ENCODE measurements around the gene CNTFR.
A peak's percentile ranks its signal among the peaks of the same experiment; 100 is the strongest.

Gene CNTFR

GRCh38 chr9:34521406-34522045 lies 68.0 kb downstream of the CNTFR start:
- DNase-seq, result no peak

DNA sequence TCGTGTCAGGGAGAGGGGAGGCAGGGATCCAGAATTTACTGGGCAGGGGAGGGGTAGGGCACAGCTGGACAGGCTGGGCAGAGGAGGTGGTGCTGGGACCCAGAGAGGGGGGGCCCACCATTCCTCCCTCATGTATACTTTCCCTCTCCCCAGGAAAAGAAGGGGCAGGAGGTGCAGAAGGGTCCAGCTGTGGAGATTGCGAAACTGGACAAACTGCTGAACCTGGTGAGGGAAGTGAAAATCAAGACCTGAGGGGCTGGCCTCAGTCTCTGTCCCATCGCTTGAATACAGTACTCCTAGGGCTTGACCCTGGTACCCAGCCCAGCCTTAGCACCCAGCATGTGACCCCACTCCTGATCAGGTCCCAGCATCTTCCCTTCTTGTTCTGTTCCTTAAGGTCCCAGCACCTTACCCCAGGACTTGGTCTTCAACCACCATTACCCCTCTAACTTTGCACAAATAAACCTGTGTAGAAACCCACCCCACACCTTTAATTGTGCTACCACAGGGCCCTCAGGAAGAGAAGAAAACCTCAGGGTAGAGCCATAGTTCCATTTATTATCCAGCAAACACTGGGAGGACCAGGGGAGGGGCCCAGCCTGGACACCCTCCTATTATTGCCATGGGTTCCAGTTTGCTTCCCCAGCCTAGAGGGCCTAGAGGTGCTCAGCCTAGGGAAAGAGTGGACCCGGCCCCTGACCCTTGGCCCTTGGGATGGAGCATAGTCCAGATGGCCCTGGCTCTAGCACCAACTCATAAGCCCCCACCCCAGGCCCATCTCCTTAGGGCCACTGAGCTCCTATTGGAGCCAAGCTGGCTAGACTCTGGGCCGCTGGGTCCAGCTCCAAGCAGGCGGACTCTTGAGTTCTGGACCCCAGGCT lies 68.8 kb downstream of the CNTFR start:
- DNase-seq, result no peak

- no peak for DNase-seq
These were observed 69.4 kb downstream of the CNTFR start for GRCh38 chr9:34520096-34520495.

- DNase-seq, result no peak
These were observed 70.1 kb downstream of the CNTFR start for GRCh38 chr9:34519321-34520020.

GRCh38 chr9:34518896-34519295 lies 70.6 kb downstream of the CNTFR start:
- no peak for DNase-seq

DNA sequence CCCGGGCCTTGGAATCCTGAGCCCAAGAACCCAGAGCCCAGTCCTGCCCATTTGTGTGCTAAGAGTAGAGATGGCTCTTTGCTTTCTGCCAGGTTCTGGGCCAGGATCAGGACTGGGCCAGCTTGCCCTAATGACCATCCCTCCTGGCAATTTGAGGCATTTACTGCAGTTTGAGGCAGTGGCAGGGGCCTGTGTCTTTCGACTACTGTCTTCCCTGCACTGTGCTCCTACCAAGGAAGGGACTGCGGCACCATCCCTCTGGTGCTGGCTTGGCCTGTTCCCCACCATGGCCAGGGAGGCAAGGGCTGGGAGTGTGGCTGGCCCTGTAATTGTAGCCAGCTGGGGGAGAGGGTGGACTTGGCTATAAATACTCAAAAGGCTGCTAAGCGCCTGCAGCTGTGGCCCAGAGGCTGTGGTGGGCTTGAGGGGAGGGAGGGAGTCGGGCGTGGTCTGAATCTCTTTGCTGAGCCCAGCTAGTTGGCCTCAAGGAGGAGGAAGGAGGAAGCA lies 71.4 kb downstream of the CNTFR start:
- peak; percentile 80 for DNase-seq

- no peak for DNase-seq
These were observed 72.3 kb downstream of the CNTFR start for GRCh38 chr9:34517185-34517584.

GRCh38 chr9:34515959-34516358 lies 73.6 kb downstream of the CNTFR start:
- no peak for DNase-seq

GRCh38 chr9:34514816-34515215 lies 74.7 kb downstream of the CNTFR start:
- DNase-seq, result no peak

GRCh38 chr9:34514401-34514800 lies 75.1 kb downstream of the CNTFR start:
- no peak for DNase-seq

GRCh38 chr9:34513567-34514214 lies 75.8 kb downstream of the CNTFR start:
- peak; percentile 54 for DNase-seq

DNA sequence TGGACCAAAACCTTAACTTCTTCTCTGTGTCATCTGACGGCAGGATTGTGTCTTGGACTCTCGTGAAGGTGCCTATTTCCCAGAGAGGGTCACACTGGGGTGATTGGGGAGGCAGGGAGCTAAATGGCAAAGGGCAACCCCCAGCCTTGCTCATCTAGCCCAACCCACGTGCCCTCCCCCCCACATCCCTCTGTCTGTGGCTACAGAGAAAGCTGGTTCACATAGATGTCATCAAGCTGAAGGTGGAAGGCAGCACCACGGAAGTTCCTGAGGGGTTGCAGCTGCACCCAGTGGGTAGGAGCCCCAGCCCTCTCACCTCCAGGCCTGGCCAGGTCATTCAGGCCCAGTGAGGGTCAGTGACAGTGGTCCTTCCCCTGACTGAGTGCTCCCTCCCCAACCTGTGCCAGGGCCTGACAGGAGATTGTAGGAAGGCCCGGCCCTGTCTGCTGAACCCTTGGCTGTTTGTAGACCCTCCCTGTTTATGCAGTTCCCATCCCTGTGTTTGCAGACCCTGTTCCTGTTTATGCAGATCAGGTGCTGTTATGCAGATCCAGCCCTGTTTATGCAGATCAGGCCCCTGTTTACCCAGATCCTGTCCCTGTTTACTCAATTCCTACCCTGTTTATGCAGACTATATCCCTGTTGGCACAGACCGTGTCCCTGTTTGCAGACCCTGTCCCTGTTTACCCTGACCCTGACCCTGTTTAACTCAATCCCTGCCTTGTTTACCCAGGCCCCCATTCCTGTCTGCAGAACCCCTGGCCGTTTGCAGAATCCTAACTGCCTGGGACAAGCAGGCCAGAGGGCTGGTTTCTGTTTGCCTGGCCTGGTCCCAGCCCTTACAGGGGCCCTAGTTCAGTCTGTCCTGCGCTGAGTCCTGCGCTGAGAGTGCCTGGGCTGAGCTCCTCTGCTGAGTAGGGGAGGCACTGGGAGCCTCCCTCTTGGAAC lies 77.1 kb downstream of the CNTFR start:
- DNase-seq, result peak; percentile 48

GRCh38 chr9:34510497-34511468 lies 78.7 kb downstream of the CNTFR start:
- no peak for DNase-seq

DNA sequence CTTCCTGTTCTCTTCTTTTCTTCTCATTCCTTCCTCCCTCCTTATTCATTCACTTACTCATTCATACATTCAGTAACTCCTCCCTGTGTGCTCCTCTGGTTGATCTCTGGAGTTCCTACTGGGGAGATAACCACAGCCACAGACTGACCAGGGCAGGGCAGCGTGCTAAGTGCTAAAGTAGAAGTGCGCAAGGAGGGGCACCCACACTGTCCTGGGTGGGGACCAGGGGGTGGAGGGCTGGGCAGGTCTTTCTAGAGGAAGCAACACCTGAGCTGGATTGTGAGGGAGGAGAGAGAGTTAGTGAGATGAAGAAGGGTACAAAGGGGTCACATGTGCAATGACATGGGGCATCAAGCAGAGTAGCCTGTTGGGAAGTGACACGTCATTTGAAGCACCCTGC lies 80.6 kb downstream of the CNTFR start:
- no peak for DNase-seq

DNA sequence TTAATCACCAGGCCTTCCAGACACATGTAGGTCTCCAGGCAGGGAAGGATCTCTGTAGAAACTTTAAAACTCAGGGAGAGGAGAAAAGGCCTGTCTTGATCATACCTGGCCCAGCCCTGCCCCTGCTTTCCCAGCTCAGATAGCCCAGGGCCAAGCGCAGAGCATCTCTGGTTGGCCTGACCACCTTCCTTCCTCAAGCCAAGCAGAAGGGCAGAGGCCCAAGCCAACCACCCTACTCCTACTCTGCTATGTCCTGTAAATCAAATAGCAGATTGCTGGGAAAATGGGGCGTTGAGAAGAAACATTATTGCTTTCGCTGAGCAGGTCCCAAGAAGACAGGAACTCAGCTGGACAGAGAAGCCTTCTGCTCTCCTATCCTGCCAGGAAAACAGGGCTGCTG lies 81.1 kb downstream of the CNTFR start:
- no peak for DNase-seq

DNA sequence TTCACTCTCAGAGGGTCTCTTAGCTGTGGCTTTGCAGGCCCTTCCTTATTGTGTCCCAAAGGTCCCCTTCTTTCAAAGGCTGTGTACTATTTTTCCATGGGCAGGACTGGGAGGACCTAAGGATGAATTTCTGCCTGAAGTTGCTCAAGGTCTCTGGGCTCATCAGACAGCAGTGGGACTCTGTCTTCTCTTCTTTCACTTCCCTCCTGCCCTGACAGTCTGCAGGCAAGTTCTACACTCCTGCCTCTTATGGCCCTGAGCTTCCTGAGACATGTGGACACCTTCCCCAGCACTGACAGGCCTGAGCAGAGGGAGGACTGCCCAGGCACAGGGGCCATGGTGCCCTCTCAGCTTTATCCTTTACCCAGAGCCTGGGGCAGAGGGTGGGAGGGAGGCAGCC lies 81.6 kb downstream of the CNTFR start:
- no peak for DNase-seq

DNA sequence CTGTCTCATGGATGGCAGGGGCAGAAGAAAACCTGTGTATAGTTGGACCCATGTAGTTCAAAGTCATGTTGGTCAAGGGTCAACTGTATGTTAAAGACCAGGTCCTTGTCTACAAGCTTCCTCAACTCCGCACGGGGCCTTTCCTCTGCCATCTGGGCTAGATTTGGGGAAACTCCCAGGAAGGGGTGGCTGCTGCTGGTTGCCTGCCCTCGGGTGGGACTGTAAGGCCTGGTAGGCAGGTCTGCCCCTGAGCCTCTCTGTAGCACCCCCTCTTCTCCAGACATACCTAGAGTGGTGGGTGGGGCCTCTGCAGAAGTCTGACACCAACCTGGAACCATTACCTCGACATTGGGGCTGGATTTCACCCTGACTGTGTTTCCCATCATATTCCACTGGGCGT lies 82.0 kb downstream of the CNTFR start:
- no peak for DNase-seq

DNA sequence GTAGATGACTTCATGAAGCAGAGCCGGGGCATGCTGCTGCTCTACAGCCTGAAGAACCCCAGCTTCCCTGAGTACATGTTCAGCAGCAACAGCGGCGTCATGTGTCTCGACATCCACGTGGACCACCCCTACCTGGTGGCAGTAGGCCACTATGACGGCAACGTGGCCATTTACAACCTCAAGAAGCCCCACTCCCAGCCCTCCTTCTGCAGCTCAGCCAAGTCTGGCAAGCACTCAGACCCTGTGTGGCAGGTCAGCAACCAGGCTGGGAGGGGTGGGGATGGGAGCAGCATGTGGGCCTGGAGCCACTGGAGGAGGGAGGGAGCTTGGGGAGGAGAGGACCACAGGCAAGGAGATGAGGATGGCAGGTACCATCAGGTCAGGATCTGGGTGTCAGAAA lies 82.9 kb downstream of the CNTFR start:
- DNase-seq, result no peak

DNA sequence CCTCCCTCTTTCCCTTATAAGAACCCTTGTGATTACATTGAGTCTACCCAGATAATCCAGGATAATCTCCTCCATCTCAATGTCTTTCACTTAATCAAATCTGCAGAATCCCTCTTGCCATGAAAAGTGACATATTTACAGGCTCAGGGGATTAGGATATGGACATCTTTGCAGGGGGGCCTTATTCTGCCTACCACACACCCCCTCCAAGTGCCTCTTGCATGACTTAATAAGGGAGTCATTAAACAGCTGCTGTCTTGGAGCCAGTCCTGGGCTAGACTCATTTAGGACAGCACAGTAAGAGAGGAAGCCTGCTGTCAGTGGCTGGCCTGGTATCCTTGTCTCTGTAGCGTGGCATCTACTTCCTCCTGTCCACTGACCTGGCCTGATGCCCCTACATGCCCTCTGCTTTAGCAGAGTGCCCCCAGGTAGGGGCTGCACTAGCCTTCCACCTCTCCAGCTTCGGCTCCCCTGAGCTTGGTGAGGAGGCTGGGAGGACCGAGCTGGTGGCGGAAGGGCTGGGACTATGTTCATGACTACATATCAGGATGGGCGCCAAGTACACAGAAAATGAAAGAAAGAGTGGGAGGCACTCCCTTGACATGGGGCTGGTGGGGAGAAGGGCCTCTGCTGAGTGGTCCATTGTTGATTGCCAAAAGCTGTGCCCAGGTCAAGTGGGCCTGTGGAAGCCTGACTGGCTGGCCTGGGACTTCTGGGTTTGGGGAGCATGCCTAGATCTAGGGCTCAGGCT lies 84.0 kb downstream of the CNTFR start:
- DNase-seq, result no peak

GRCh38 chr9:34503406-34503805 lies 86.1 kb downstream of the CNTFR start:
- DNase-seq, result no peak
